B cell (primary cell): ENCODE results near the gene GOSR2.

ENCODE experiments used
- CTCF ChIP-seq: fragments of 200-600 bp; IDR thresholded peaks from one replicate; pipeline ENCODE4 v1.8.0; 2022; ENCODE audit warnings: antibody characterized with exemption, mild to moderate bottlenecking
- EZH2 ChIP-seq: IDR thresholded peaks from 2 replicates; pipeline ENCODE4 v1.6.1; 2012; ENCODE audit warnings: borderline replicate concordance, low read depth, mild to moderate bottlenecking, moderate library complexity, low read length; ENCODE audit not compliant: insufficient read depth, poor library complexity, severe bottlenecking

- TF ChIP-seq CTCF = no peak
- no peak for TF ChIP-seq EZH2
These were observed 45.9 kb downstream of the GOSR2 start for GRCh38 chr17:46968896-46969295.
